GM18508 (cell line): ENCODE measurements around the gene LENG9.

Experiments
- ATAC-seq: cut with Tn5 transposase; IDR thresholded peaks from one replicate; pipeline ENCODE4 v1.9.1; 2021; ENCODE audit warnings: moderate number of reproducible peaks; ENCODE audit not compliant: insufficient read depth, unreplicated experiment

The LENG9 gene

DNA sequence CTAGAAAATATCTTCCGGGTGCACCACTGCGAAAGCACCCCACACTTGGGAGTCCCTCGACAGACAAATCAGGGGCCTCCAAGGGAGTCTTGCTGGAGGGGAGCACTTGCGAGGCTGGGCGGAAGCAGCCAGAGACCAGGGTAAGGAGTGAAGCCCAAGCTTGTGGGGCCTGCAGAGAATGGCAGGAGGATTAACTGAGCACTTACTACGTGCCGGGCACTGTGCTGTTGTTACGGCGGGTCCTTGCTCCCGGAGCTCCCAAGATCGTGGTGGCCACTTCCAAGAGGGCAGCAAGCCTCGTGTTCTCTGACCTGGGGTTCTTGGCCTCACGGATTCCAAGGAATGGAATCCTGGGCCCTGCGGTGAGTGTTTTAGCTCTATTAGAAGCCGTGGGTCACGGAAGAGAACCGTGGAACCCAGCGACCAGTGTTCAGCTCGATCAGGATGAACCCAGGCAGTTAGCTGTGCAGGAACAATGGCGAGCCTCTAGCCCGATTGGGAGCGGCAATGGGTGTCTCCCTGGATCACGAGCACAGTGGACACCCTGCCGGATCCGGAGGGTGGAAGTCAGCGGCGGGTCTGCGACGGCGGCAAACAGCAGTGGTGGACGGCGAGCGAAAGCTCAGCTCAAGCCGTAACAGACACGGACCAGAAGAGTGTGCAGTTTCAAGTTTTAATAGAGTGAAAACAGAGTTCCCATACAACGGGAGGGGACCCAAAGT lies 38.8 kb downstream of the LENG9 start:
- ATAC-seq: no peak

- no peak for ATAC-seq
Measured at GRCh38 chr19:54424201-54424600, 39.4 kb downstream of the LENG9 start.

DNA sequence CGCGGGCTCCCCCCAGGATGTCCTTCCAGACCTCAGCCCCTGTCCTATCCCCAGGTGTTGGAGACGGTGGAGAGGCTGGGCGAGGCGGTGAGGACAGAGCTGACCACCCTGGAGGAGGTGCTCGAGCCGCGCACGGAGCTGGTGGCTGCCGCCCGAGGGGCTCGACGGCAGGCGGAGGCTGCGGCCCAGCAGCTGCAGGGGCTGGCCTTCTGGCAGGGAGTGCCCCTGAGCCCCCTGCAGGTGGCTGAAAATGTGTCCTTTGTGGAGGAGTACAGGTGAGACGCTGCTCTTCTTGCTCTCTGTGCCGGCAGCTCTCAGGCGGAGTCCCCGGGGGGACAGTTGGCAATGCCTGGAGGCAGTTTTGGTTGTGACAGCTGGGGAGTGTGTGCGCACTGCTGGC lies 41.4 kb downstream of the LENG9 start:
- no peak for ATAC-seq

GRCh38 chr19:54421521-54421920 lies 42.1 kb downstream of the LENG9 start:
- ATAC-seq: no peak

- no peak for ATAC-seq
Measured at GRCh38 chr19:54421169-54421516, 42.4 kb downstream of the LENG9 start.

GRCh38 chr19:54420383-54421168 lies 43.0 kb downstream of the LENG9 start:
- no peak for ATAC-seq

- ATAC-seq: no peak
Measured at GRCh38 chr19:54420068-54420382, 43.6 kb downstream of the LENG9 start.

DNA sequence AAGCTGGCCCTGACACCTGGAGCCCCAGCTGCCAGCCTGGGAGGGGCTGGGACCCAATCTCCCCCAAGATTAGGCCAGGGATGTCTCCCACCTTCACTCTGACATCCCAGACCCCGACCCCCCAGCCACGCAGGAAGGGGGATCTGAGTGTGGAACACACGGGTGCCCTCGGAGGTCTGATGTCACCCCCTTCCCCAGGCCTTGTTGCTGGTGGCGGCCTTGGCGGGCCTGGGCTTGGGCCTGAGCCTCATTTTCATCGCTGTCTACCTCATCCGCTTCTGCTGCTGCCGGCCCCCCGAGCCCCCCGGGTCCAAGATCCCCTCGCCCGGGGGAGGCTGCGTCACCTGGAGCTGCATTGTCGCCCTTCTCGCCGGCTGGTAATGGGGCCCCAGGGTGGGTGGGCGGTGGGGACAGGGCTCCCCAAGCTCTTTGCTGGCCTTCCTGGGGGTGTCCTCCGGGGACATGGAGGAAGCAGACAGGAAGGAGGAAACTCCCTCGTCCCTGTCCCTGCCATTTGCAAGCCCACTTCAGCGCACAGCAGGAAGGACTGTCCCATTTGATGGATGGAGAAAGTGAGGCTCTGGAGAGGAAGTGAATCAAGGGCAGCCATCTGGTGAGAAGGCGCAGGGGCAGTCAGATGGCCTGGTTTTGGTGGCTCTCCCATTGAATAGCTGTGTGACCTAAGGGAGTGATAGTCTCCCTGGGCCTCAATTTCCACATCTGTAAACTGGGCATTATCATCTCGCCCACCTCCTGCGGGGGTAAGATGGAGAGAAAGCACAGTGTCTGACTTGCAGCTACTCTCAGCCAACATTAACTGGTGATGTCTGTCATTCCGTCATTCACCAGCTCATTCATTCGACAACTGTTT lies 44.4 kb downstream of the LENG9 start:
- ATAC-seq: no peak

- no peak for ATAC-seq
Measured at GRCh38 chr19:54418030-54418929, 45.3 kb downstream of the LENG9 start.

DNA sequence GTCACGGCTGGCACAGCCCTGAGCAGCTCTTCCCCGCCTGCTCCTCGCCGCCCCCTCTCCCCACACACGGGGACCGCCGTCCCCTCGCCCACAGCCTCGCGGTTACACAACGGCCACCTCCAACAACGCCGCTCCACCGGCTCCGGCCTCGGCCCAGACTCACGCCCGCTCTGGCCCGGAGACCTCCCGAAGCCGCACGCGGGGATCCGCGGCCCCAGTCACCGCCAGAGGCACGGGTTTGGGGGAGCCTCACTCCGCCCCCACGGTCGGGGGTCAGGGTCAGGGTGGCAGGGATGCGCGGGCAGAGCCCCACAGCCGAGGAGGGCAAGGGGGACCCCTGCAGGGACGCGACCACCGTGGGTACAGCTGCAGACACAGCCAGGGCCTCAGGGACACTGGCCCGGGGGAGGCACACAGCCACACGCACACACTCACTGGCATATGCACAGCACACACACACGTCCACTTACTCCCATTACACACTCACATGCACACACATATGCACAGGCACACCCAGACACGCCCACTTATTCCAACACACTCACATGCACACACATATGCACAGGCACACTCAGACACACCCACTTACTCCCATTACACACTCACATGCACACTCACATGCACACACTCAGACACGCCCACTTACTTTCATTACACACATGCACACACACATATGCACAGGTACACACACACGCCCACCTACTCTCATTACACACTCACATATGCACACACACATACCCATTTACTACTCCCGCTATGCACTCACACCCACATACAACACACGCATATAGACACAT lies 46.7 kb downstream of the LENG9 start:
- ATAC-seq: no peak

GRCh38 chr19:54415901-54416673 lies 47.5 kb downstream of the LENG9 start:
- no peak for ATAC-seq

GRCh38 chr19:54415208-54415900 lies 48.2 kb downstream of the LENG9 start, which contains the start of gene TTYH1:
Gene TTYH1 (plus strand): TSS chr19:54415464. CDS start chr19:54415553, 89 bp downstream.
- no peak for ATAC-seq

GRCh38 chr19:54414156-54414555 lies 49.4 kb downstream of the LENG9 start:
- ATAC-seq: no peak

DNA sequence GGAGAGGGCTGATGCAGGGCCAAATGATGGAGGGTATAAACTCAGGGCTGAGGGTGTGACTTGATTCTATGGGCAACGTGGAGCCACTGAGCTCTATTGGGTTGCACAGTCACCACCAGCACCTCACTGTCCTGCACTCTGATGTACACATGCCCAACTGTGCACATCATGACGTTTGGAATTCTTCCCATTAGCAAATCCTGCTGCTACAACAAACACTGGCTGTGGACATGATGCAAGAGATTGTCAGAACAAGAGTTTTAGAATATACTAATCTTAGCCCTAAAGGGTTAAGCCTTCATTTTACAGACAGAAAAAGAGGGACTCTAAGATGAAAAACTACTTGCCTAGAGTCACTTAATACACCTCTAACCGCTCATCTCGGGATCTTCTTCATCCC lies 50.7 kb downstream of the LENG9 start:
- ATAC-seq: no peak
